Neural cell (in vitro differentiated cells): Measurements from ENCODE around the gene NCK2. TPM values are rescaled to one million over a fixed set of nuclear protein-coding genes. Genes with fewer than 3 reads are reported as not detected.

Source experiments
- H2AFZ ChIP-seq: fragments of 200-600, 300-800 bp; sonication (generic), shearing (Covaris generic); 2 replicates; pipeline ENCODE4 v1.6.0; 2014; ENCODE audit warnings: low read depth, mild to moderate bottlenecking, antibody characterized with exemption, low read length, moderate library complexity
- H3F3A ChIP-seq: fragments of 200-600 bp; shearing (Covaris generic); 2 replicates; pipeline ENCODE4 v1.6.1; 2016; ENCODE audit warnings: mild to moderate bottlenecking, moderate library complexity, mixed read lengths, antibody characterized with exemption, low read length; ENCODE audit not compliant: insufficient read depth, poor library complexity, severe bottlenecking
- H3K27ac ChIP-seq: fragments of 200-600, 300-800 bp; sonication (generic), shearing (Covaris generic); 2 replicates; pipeline ENCODE4 v1.5.1; 2014; ENCODE audit warnings: mild to moderate bottlenecking, low read length, moderate library complexity
- H3K27me3 ChIP-seq: fragments of 300-800, 200-600 bp; sonication (generic), shearing (Covaris generic); 2 replicates; pipeline ENCODE4 v1.6.0; 2014; ENCODE audit warnings: mild to moderate bottlenecking, low read depth, low read length, moderate library complexity; ENCODE audit not compliant: insufficient read depth
- H3K36me3 ChIP-seq: fragments of 300-800, 200-600 bp; sonication (generic), shearing (Covaris generic); 2 replicates; pipeline ENCODE4 v1.5.1; 2014; ENCODE audit warnings: mild to moderate bottlenecking, antibody characterized with exemption, low read length, moderate library complexity; ENCODE audit not compliant: insufficient read depth
- H3K4me2 ChIP-seq: fragments of 300-800, 200-600 bp; sonication (generic), shearing (Covaris generic); 2 replicates; pipeline ENCODE4 v1.6.0; 2014; ENCODE audit warnings: mild to moderate bottlenecking, low read length
- H3K4me3 ChIP-seq: fragments of 300-800, 200-600 bp; sonication (generic), shearing (Covaris generic); 2 replicates; pipeline ENCODE4 v1.5.1; 2014; ENCODE audit warnings: mild to moderate bottlenecking, low read length, moderate library complexity
- H3K79me2 ChIP-seq: fragments of 200-600 bp; shearing (Covaris generic); replicated peaks from 2 replicates; pipeline ENCODE4 v1.6.0; 2014; ENCODE audit warnings: mild to moderate bottlenecking, low read length, moderate library complexity; ENCODE audit not compliant: insufficient read depth
- H3K9ac ChIP-seq: fragments of 300-800, 200-600 bp; sonication (generic), shearing (Covaris generic); 2 replicates; pipeline ENCODE4 v1.6.1; 2016; ENCODE audit warnings: mild to moderate bottlenecking, low read length, mixed read lengths
- H3K9me2 ChIP-seq: fragments of 200-600 bp; shearing (Covaris generic); 2 replicates; pipeline ENCODE4 v1.6.1; 2016; ENCODE audit warnings: mild to moderate bottlenecking, low read length, mixed read lengths; ENCODE audit not compliant: insufficient read depth
- H3K9me3 ChIP-seq: fragments of 200-600, 300-800 bp; sonication (generic), shearing (Covaris generic); 2 replicates; pipeline ENCODE4 v1.6.1; 2016; ENCODE audit warnings: mild to moderate bottlenecking, mixed run types, low read length, moderate library complexity, mixed read lengths
- H4K20me1 ChIP-seq: fragments of 200-600 bp; shearing (Covaris generic); 2 replicates; pipeline ENCODE4 v1.6.1; 2016; ENCODE audit warnings: mild to moderate bottlenecking, mixed run types; ENCODE audit not compliant: insufficient read depth
- EP300 ChIP-seq: fragments of 450-650 bp; conservative IDR thresholded peaks from 2 replicates; pipeline ENCODE4 v1.6.1; 2014; ENCODE audit warnings: antibody characterized with exemption, mild to moderate bottlenecking, moderate library complexity; ENCODE audit not compliant: poor library complexity, severe bottlenecking
- EZH2 ChIP-seq: fragments of 200-600, 300-800 bp; shearing (Covaris generic), sonication (generic); IDR thresholded peaks from 2 replicates; pipeline ENCODE4 v1.6.1; 2014; ENCODE audit warnings: antibody characterized with exemption, low read length, borderline replicate concordance, mild to moderate bottlenecking; ENCODE audit not compliant: insufficient read depth, poor library complexity, severe bottlenecking
- MXI1 ChIP-seq: fragments of 450-650 bp; conservative IDR thresholded peaks from 2 replicates; pipeline ENCODE4 v1.6.1; 2014; ENCODE audit warnings: antibody characterized with exemption, mild to moderate bottlenecking; ENCODE audit not compliant: poor library complexity, severe bottlenecking
- POLR2AphosphoS5 ChIP-seq: IDR thresholded peaks from 2 replicates; pipeline ENCODE4 v1.6.1; 2012
- RAD21 ChIP-seq: fragments of 450-650 bp; conservative IDR thresholded peaks from 2 replicates; pipeline ENCODE4 v1.6.1; 2014; ENCODE audit warnings: antibody characterized with exemption, mild to moderate bottlenecking, moderate library complexity
- SMC3 ChIP-seq: fragments of 450-650 bp; conservative IDR thresholded peaks from 2 replicates; pipeline ENCODE4 v1.6.1; 2014; ENCODE audit warnings: antibody characterized with exemption, mild to moderate bottlenecking, moderate library complexity; ENCODE audit not compliant: poor library complexity
- TAF1 ChIP-seq: IDR thresholded peaks from 2 replicates; pipeline ENCODE4 v1.6.1; 2012; ENCODE audit warnings: low read depth
- polyA plus RNA-seq: library from polyadenylated mRNA; depleted of rRNA; stranded (reverse); fragments of >200 nt; gene quantifications from 2 replicates; pipeline ENCODE4 v1.2.3, GENCODE V29; 2014
- TF ChIP-seq, protein P1 (sequence below): fragments of 450-650 bp; IDR thresholded peaks from 2 replicates; pipeline ENCODE4 v1.5.1; 2014; ENCODE audit warnings: antibody characterized with exemption, mild to moderate bottlenecking, moderate library complexity; ENCODE audit not compliant: poor library complexity, severe bottlenecking
- TF ChIP-seq, protein P2 (sequence below): IDR thresholded peaks from 2 replicates; pipeline ENCODE4 v1.6.1; 2012; ENCODE audit warnings: borderline replicate concordance

The NCK2 gene
- polyA plus RNA-seq, 1 donor from 2014 or later = 49.4 TPM

DNA sequence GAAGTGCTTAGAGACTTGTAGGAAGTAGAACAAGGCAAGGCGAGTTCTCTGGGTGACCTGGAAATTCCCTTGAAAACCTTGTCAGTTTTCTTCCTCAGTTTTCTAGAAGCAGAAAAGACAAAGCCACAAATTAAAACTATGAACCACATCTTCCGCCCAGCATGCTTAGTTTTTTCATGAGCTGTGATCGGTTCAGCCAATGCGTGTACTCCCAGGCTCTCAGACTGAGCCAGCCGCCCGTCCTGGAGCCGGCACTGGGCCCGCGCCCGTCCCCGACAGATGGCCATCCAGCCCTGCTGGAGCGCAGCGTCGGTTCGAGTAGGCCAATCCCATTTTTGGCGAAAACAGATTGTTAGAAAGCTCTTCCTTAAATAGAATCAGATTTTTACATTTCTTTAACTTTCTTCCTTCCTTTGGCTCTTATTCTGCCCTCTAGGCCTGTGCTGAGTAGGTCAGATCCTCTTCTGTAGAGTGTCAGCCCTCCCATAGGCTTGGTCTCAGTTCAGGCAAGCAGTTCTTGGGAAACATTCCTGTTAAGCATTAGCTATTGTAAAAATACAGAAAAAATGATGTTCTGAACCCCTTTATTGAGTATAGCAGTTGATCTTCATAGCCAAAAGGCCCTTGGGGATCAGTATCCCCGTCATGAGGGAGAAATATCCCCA lies 112.5 kb downstream of the NCK2 start:
- no peaks in the 10 kb centered on the region for H4K20me1 ChIP-seq
- no peak overlapping the region for H3K9ac ChIP-seq

DNA sequence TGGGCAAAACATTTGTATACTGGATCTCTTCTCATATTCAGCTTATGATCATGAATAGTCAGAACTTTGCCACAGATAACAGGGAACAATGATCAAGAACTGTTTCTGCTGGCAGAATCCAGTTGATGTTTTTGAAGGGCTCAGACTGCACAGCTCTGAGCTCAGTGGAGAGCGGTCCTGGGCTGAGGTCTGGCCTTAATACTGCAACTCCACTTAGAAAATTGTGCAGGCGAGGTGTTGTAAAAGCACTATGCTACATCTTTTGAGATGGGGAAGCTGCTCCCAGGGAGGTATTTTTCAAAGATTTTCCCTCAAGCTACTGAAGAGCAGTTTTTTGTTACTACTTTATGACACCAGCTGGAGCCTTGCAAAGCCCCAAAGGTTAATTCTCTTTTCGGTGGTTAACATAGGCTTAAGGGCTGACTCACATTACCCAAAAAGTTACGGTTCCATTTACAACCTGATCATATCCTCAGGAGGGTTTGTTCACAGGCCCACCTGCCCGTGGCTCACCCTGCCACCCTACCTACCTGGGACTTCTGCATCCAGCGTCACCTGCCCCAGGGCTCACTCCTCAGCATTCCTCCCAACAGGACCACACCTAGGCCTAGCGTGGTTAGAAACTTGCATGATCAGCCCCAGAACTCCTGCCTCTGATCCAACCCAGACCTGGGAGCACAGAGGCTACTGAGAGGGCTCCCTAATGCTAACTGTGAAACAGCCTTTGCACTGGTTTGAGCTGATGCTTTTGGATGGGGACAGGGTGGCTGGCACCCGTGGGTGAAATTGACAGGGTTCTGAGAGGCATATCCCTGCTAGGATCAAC lies 114.4 kb downstream of the NCK2 start:
- no peaks in the 10 kb centered on the region for H4K20me1 ChIP-seq

More for the DNA sequence above, 112.5 kb downstream of the NCK2 start:
- no peaks in the 10 kb centered on the region for H3K27me3 ChIP-seq
- H3K36me3 ChIP-seq = no peaks in the 10 kb centered on the region
- H3K4me3 ChIP-seq = no peak overlapping the region
- TF ChIP-seq, protein P1, sequence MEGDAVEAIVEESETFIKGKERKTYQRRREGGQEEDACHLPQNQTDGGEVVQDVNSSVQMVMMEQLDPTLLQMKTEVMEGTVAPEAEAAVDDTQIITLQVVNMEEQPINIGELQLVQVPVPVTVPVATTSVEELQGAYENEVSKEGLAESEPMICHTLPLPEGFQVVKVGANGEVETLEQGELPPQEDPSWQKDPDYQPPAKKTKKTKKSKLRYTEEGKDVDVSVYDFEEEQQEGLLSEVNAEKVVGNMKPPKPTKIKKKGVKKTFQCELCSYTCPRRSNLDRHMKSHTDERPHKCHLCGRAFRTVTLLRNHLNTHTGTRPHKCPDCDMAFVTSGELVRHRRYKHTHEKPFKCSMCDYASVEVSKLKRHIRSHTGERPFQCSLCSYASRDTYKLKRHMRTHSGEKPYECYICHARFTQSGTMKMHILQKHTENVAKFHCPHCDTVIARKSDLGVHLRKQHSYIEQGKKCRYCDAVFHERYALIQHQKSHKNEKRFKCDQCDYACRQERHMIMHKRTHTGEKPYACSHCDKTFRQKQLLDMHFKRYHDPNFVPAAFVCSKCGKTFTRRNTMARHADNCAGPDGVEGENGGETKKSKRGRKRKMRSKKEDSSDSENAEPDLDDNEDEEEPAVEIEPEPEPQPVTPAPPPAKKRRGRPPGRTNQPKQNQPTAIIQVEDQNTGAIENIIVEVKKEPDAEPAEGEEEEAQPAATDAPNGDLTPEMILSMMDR = no peak
- TF ChIP-seq POLR2AphosphoS5 (no peak), TAF1 (no peak), MXI1 (no peak), EZH2 (no peak), SMC3 (no peak), RAD21 (no peak), EP300 (no peak)
- TF ChIP-seq, protein P2, sequence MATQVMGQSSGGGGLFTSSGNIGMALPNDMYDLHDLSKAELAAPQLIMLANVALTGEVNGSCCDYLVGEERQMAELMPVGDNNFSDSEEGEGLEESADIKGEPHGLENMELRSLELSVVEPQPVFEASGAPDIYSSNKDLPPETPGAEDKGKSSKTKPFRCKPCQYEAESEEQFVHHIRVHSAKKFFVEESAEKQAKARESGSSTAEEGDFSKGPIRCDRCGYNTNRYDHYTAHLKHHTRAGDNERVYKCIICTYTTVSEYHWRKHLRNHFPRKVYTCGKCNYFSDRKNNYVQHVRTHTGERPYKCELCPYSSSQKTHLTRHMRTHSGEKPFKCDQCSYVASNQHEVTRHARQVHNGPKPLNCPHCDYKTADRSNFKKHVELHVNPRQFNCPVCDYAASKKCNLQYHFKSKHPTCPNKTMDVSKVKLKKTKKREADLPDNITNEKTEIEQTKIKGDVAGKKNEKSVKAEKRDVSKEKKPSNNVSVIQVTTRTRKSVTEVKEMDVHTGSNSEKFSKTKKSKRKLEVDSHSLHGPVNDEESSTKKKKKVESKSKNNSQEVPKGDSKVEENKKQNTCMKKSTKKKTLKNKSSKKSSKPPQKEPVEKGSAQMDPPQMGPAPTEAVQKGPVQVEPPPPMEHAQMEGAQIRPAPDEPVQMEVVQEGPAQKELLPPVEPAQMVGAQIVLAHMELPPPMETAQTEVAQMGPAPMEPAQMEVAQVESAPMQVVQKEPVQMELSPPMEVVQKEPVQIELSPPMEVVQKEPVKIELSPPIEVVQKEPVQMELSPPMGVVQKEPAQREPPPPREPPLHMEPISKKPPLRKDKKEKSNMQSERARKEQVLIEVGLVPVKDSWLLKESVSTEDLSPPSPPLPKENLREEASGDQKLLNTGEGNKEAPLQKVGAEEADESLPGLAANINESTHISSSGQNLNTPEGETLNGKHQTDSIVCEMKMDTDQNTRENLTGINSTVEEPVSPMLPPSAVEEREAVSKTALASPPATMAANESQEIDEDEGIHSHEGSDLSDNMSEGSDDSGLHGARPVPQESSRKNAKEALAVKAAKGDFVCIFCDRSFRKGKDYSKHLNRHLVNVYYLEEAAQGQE = no peak
- H3K27ac ChIP-seq = no peak overlapping the region
- H3K9me2 ChIP-seq = no peaks in the 10 kb centered on the region
- H3K9me3 ChIP-seq = no peaks in the 10 kb centered on the region
- H3K4me2 ChIP-seq = no peak overlapping the region
- no peak overlapping the region for H2AFZ ChIP-seq
- H3K79me2 ChIP-seq = peaks cover 12% of the 10 kb centered on the region
- no peaks in the 10 kb centered on the region for H3F3A ChIP-seq

More for the DNA sequence above, 114.4 kb downstream of the NCK2 start:
- H3K9ac ChIP-seq = no peak overlapping the region
- peaks cover 5% of the 10 kb centered on the region for H3K79me2 ChIP-seq
- H3K36me3 ChIP-seq = no peaks in the 10 kb centered on the region
- TF ChIP-seq, protein P2 = no peak
- TF ChIP-seq TAF1 (no peak), SMC3 (no peak), EZH2 (no peak), MXI1 (no peak)
- no peaks in the 10 kb centered on the region for H3K9me3 ChIP-seq
- H2AFZ ChIP-seq = no peak overlapping the region
- no peak overlapping the region for H3K27ac ChIP-seq
- H3K4me3 ChIP-seq = no peak overlapping the region
- H3K4me2 ChIP-seq = no peak overlapping the region
- H3K27me3 ChIP-seq = no peaks in the 10 kb centered on the region
- no peaks in the 10 kb centered on the region for H3F3A ChIP-seq
- no peaks in the 10 kb centered on the region for H3K9me2 ChIP-seq
